Muscle layer of duodenum (tissue), 2 donors: Measurements from ENCODE around the gene PCDH9.
A peak's percentile ranks its signal among the peaks of the same experiment; 100 is the strongest.
"Not testable (repeated sequence)": the region's sequence is repeated elsewhere in the genome, so short reads cannot be mapped to it uniquely, and the experiment has no call there.

Experiments used
- H3K27ac ChIP-seq: one replicate; pipeline ENCODE4 v1.7.0; 2013; ENCODE audit warnings: mild to moderate bottlenecking, low read length
- H3K27me3 ChIP-seq: one replicate; pipeline ENCODE4 v1.7.0; 2013; ENCODE audit warnings: low read depth, mild to moderate bottlenecking, control low read depth, low read length
- H3K36me3 ChIP-seq, 2 donors: one replicate each; pipeline ENCODE4 v1.7.0; 2013; ENCODE audit warnings: low read length in 2 of 2, control low read depth in 1 of 2, mild to moderate bottlenecking in 1 of 2; ENCODE audit not compliant: insufficient read depth in 2 of 2, control insufficient read depth in 1 of 2
- H3K4me1 ChIP-seq, 2 donors: one replicate each; pipeline ENCODE4 v1.7.0; 2013; ENCODE audit warnings: low read length in 2 of 2, mild to moderate bottlenecking in 2 of 2, control low read depth in 1 of 2, moderate library complexity in 1 of 2; ENCODE audit not compliant: insufficient read depth in 2 of 2, control insufficient read depth in 1 of 2
- H3K4me3 ChIP-seq, 2 donors: one replicate each; pipeline ENCODE4 v1.7.0; 2013; ENCODE audit warnings: low read length in 2 of 2, low read depth in 1 of 2, mild to moderate bottlenecking in 1 of 2
- H3K9me3 ChIP-seq, 2 donors: one replicate each; pipeline ENCODE4 v1.7.0; 2013; ENCODE audit warnings: low read length in 2 of 2, control low read depth in 1 of 2, mild to moderate bottlenecking in 1 of 2; ENCODE audit not compliant: control insufficient read depth in 1 of 2
- donor health status: healthy.

The PCDH9 gene

GRCh38 chr13:66794340-66795031 is 435.6 kb downstream of the PCDH9 start:
- Histone ChIP-seq H3K27me3 (no peaks in the 10 kb centered on the region), H3K27ac (no peak overlapping the region), H3K9me3 (no peaks in the 10 kb centered on the region), H3K4me3 (no peak overlapping the region), H3K36me3 (no peaks in the 10 kb centered on the region), H3K4me1 (no peaks in the 10 kb centered on the region)

- Histone ChIP-seq H3K9me3 (no peaks in the 10 kb centered on the region), H3K27ac (no peak overlapping the region), H3K4me3 (no peak overlapping the region)
These were observed 439.3 kb downstream of the PCDH9 start for GRCh38 chr13:66790861-66791260.

GRCh38 chr13:66781241-66781640 is 448.9 kb downstream of the PCDH9 start:
- Histone ChIP-seq H3K9me3 (no peaks in the 10 kb centered on the region), H3K36me3 (no peaks in the 10 kb centered on the region), H3K27ac (no peak overlapping the region), H3K4me1 (no peaks in the 10 kb centered on the region), H3K4me3 (no peak overlapping the region), H3K27me3 (no peaks in the 10 kb centered on the region)

More at GRCh38 chr13:66790861-66791260, 439.3 kb downstream of the PCDH9 start:
- no peaks in the 10 kb centered on the region for H3K27me3 ChIP-seq
- no peaks in the 10 kb centered on the region for H3K36me3 ChIP-seq
- H3K4me1 ChIP-seq, result no peaks in the 10 kb centered on the region

- no peaks in the 10 kb centered on the region for H3K9me3 ChIP-seq
- no peaks in the 10 kb centered on the region for H3K36me3 ChIP-seq
- H3K27ac ChIP-seq, result no peak overlapping the region
- no peak overlapping the region for H3K4me3 ChIP-seq
- H3K27me3 ChIP-seq, result no peaks in the 10 kb centered on the region
- no peaks in the 10 kb centered on the region for H3K4me1 ChIP-seq
These were observed 449.3 kb downstream of the PCDH9 start for GRCh38 chr13:66780814-66781213.

- no peaks in the 10 kb centered on the region for H3K9me3 ChIP-seq
- H3K4me3 ChIP-seq, result no peak overlapping the region
- H3K27me3 ChIP-seq, result no peaks in the 10 kb centered on the region
- no peaks in the 10 kb centered on the region for H3K36me3 ChIP-seq
- no peaks in the 10 kb centered on the region for H3K4me1 ChIP-seq
- no peak overlapping the region for H3K27ac ChIP-seq
These were observed 451.7 kb downstream of the PCDH9 start for GRCh38 chr13:66778461-66778860.

- Histone ChIP-seq H3K36me3 (no peaks in the 10 kb centered on the region), H3K27ac (no peak overlapping the region), H3K9me3 (no peaks in the 10 kb centered on the region), H3K4me3 (no peak overlapping the region), H3K27me3 (no peaks in the 10 kb centered on the region), H3K4me1 (no peaks in the 10 kb centered on the region)
These were observed 454.9 kb downstream of the PCDH9 start for GRCh38 chr13:66775196-66775595.

GRCh38 chr13:66774046-66774445 is 456.1 kb downstream of the PCDH9 start:
- H3K4me1 ChIP-seq, result no peaks in the 10 kb centered on the region
- H3K4me3 ChIP-seq, result no peak overlapping the region
- H3K27me3 ChIP-seq, result no peaks in the 10 kb centered on the region
- H3K36me3 ChIP-seq, result no peaks in the 10 kb centered on the region
- H3K27ac ChIP-seq, result no peak overlapping the region
- H3K9me3 ChIP-seq, result no peaks in the 10 kb centered on the region

GRCh38 chr13:66765559-66765958 is 464.6 kb downstream of the PCDH9 start:
- Histone ChIP-seq H3K36me3 (no peaks in the 10 kb centered on the region), H3K27me3 (no peaks in the 10 kb centered on the region), H3K4me3 (no peak overlapping the region), H3K9me3 (peaks cover 5 to 6% of the 10 kb centered on the region in 2 donors), H3K27ac (no peak overlapping the region), H3K4me1 (no peaks in the 10 kb centered on the region)

GRCh38 chr13:66760678-66761077 is 469.5 kb downstream of the PCDH9 start:
- H3K27me3 ChIP-seq, H3K4me1 ChIP-seq: not testable (repeated sequence)
- H3K9me3 ChIP-seq, result peaks cover 6 to 13% of the 10 kb centered on the region in 2 donors

GRCh38 chr13:66759919-66760318 is 470.2 kb downstream of the PCDH9 start:
- Histone ChIP-seq H3K4me3 (no peak overlapping the region), H3K27ac (no peak overlapping the region), H3K9me3 (peaks cover 6 to 13% of the 10 kb centered on the region in 2 donors), H3K4me1 (no peaks in the 10 kb centered on the region), H3K36me3 (no peaks in the 10 kb centered on the region), H3K27me3 (no peaks in the 10 kb centered on the region)

More at GRCh38 chr13:66760678-66761077, 469.5 kb downstream of the PCDH9 start:
- not testable (repeated sequence) for H3K27ac ChIP-seq, H3K36me3 ChIP-seq
- H3K4me3 ChIP-seq, result peak overlapping the region in 1 of 2 donors; percentile 19

- no peaks in the 10 kb centered on the region for H3K36me3 ChIP-seq
- no peaks in the 10 kb centered on the region for H3K27me3 ChIP-seq
- H3K27ac ChIP-seq, result no peak overlapping the region
- H3K4me1 ChIP-seq, result no peaks in the 10 kb centered on the region
- H3K9me3 ChIP-seq, result no peaks in the 10 kb centered on the region
- H3K4me3 ChIP-seq, result no peak overlapping the region
These were observed 478.4 kb downstream of the PCDH9 start for GRCh38 chr13:66751691-66752090.

GRCh38 chr13:66748712-66749111 is 481.4 kb downstream of the PCDH9 start:
- Histone ChIP-seq H3K27ac (no peak overlapping the region), H3K36me3 (no peaks in the 10 kb centered on the region), H3K4me1 (no peaks in the 10 kb centered on the region), H3K27me3 (no peaks in the 10 kb centered on the region), H3K9me3 (no peaks in the 10 kb centered on the region), H3K4me3 (no peak overlapping the region)
